Suprapubic skin (tissue), 4 donors: Measurements from ENCODE around the gene MYH10. TPM values are rescaled to one million over a fixed set of nuclear protein-coding genes. Genes with fewer than 3 reads are reported as not detected.

Experiments
- DNase-seq, 2 donors: peaks; one replicate each; pipeline ENCODE4 v3.0.0-alpha.2; 2019; ENCODE audit warnings: low spot score in 2 of 2
- H3K27ac ChIP-seq: fragments of 200-600 bp; sonication (generic); one replicate; pipeline ENCODE4 v1.5.1; 2019
- H3K27me3 ChIP-seq: fragments of 200-600 bp; sonication (generic); one replicate; pipeline ENCODE4 v1.5.1; 2019
- H3K36me3 ChIP-seq: fragments of 200-600 bp; sonication (generic); one replicate; pipeline ENCODE4 v1.5.1; 2019
- H3K4me1 ChIP-seq: fragments of 200-600 bp; sonication (generic); one replicate; pipeline ENCODE4 v1.5.1; 2019
- H3K4me3 ChIP-seq: fragments of 200-600 bp; sonication (generic); one replicate; pipeline ENCODE4 v1.5.1; 2019; ENCODE audit warnings: mild to moderate bottlenecking
- H3K9me3 ChIP-seq: fragments of 200-600 bp; sonication (generic); one replicate; pipeline ENCODE4 v1.5.1; 2019
- EP300 ChIP-seq: sonication (generic); formaldehyde crosslinking; IDR thresholded peaks from one replicate; pipeline ENCODE4 v1.6.1; 2017; ENCODE audit warnings: antibody characterized with exemption
- POLR2A ChIP-seq, 2 donors: fragments of 450-650 bp; IDR thresholded peaks; one replicate each; pipeline ENCODE4 v1.6.1; 2017; ENCODE audit warnings: antibody characterized with exemption in 2 of 2, mild to moderate bottlenecking in 2 of 2, moderate library complexity in 2 of 2
- POLR2AphosphoS5 ChIP-seq, 3 donors: sonication (generic); formaldehyde crosslinking; IDR thresholded peaks; one replicate each; pipeline ENCODE4 v1.6.1; 2017; ENCODE audit warnings: antibody characterized with exemption in 3 of 3
- WGBS: methylation state at CpG from one replicate; pipeline ENCODE4 v1.1.5; 2018; 5-methylcytosine and 5-hydroxymethylcytosine counted together
- total RNA-seq, 4 donors: library from RNA; depleted of rRNA; stranded (reverse); fragments of >200 nt; gene quantifications; one replicate each; pipeline ENCODE4 v1.1.0, GENCODE V29; 2016
- TF ChIP-seq, protein P1 (sequence below), 2 donors: fragments of 200-600 bp in 1 of 2; fragments of 450-650 bp in 1 of 2; sonication (generic) in 1 of 2; IDR thresholded peaks; one replicate each; pipeline ENCODE4 v1.5.1; 2016 to 2019; ENCODE audit warnings: antibody characterized with exemption in 2 of 2, mild to moderate bottlenecking in 1 of 2, moderate library complexity in 1 of 2

Gene MYH10
- total RNA-seq, 4 donors from 2014 or later: 9.5 to 18.3 (median 13.2) TPM

DNA sequence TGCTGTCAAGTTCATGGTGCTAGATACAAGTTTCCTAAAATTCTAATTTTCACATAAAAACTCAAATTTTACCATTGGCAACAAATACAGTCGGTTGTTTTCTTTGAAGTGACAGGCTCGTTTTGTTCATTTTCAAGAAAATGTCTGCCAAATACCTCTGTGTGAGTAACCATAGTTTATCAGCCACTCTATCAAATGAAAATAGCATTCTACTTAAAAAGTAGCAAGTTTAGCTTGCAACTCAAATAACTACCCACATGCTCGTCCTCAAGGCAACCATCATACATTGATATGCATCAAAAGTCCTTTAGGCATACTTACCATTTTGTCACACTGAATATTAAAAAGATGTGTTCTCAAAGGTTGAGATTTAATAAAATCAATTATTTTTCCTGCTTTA lies 11.7 kb downstream of the MYH10 start:
- Histone ChIP-seq H3K27me3 (no peaks in the 10 kb centered on the region), H3K9me3 (no peaks in the 10 kb centered on the region), H3K4me1 (no peaks in the 10 kb centered on the region), H3K36me3 (peaks cover 6% of the 10 kb centered on the region), H3K4me3 (no peak overlapping the region), H3K27ac (no peak overlapping the region)
- no peak for DNase-seq
- TF ChIP-seq POLR2AphosphoS5 (IDR thresholded peaks at IDR 0.05): no peak
- TF ChIP-seq EP300: no peak
- TF ChIP-seq POLR2A (IDR thresholded peaks at IDR 0.05): no peak
- TF ChIP-seq, protein P1, sequence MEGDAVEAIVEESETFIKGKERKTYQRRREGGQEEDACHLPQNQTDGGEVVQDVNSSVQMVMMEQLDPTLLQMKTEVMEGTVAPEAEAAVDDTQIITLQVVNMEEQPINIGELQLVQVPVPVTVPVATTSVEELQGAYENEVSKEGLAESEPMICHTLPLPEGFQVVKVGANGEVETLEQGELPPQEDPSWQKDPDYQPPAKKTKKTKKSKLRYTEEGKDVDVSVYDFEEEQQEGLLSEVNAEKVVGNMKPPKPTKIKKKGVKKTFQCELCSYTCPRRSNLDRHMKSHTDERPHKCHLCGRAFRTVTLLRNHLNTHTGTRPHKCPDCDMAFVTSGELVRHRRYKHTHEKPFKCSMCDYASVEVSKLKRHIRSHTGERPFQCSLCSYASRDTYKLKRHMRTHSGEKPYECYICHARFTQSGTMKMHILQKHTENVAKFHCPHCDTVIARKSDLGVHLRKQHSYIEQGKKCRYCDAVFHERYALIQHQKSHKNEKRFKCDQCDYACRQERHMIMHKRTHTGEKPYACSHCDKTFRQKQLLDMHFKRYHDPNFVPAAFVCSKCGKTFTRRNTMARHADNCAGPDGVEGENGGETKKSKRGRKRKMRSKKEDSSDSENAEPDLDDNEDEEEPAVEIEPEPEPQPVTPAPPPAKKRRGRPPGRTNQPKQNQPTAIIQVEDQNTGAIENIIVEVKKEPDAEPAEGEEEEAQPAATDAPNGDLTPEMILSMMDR (IDR thresholded peaks at IDR 0.05): no peak
- WGBS: 84% methylated on average over 3 of the region's 3 CpGs

DNA sequence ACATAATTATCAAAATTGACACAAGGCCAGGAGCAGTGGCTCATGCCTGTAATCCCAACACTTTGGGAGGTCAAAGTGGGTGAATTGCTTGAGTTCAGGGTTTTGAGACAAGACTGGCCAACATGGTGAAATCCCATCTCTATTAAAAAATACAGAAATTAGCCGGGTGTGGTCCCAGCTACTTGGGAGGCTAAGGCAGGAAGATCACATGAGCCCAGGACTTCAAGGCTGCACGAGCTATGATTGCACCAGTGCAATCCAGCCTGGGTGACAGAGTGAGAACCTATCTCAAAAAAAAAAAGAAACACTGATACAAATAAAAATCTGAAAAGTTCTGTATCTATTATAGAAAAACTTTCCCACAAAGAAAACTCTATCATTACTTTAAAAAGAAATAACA lies 15.5 kb downstream of the MYH10 start:
- peaks cover 6% of the 10 kb centered on the region for H3K4me1 ChIP-seq
- no peaks in the 10 kb centered on the region for H3K9me3 ChIP-seq
- H3K27me3 ChIP-seq: no peaks in the 10 kb centered on the region
- H3K4me3 ChIP-seq: no peak overlapping the region
- TF ChIP-seq EP300 (no peak), POLR2AphosphoS5 (IDR thresholded peaks at IDR 0.05) (no peak), POLR2A (IDR thresholded peaks at IDR 0.05) (no peak)
- TF ChIP-seq, protein P1 (IDR thresholded peaks at IDR 0.05): no peak
- H3K36me3 ChIP-seq: no peaks in the 10 kb centered on the region
- no peak for DNase-seq
- 66% methylated on average over 2 of the region's 2 CpGs for WGBS
- no peak overlapping the region for H3K27ac ChIP-seq

DNA sequence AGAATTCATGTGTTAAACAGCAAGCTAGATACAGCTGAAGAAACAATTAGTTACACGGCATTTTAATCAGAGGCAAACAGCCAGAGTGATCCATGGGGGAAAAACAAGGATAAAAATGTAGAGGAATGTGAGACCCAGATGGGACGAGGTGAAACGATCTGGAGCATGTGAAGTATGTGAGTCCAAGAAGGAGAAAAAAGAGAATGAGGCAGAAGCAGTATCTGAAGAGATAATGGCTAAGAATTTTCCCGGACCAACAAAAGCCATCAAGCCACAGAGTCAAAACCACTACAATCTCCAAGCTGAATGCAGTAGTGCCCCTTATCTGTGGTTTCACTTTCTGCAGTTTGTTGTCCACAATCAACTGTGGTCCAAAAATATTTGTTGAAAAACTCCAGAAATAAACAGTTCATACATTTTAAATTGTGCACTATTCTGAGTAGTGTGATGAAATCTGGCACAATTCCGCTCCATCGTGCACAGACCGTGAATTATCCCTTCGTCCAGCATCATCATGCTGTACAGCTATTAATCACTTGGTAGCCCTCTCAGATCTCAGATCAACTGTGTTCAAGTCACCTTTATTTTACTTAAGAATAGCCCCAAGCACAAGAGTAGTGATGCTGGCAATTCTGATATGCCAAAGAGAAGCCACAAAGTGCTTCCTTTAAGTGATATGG lies 18.8 kb downstream of the MYH10 start:
- H3K36me3 ChIP-seq: no peaks in the 10 kb centered on the region
- H3K27ac ChIP-seq: peak overlapping the region; percentile 51
- peak overlapping the region; percentile 11 for H3K4me3 ChIP-seq
- 55% methylated on average over 8 of the region's 8 CpGs for whole genome bisulfite sequencing
- no peaks in the 10 kb centered on the region for H3K27me3 ChIP-seq
- no peak for DNase-seq
- no peaks in the 10 kb centered on the region for H3K9me3 ChIP-seq
- TF ChIP-seq, protein P1 (IDR thresholded peaks at IDR 0.05): no peak
- TF ChIP-seq POLR2A (IDR thresholded peaks at IDR 0.05) (no peak), EP300 (no peak), POLR2AphosphoS5 (IDR thresholded peaks at IDR 0.05) (no peak)
- H3K4me1 ChIP-seq: peaks cover 6% of the 10 kb centered on the region

DNA sequence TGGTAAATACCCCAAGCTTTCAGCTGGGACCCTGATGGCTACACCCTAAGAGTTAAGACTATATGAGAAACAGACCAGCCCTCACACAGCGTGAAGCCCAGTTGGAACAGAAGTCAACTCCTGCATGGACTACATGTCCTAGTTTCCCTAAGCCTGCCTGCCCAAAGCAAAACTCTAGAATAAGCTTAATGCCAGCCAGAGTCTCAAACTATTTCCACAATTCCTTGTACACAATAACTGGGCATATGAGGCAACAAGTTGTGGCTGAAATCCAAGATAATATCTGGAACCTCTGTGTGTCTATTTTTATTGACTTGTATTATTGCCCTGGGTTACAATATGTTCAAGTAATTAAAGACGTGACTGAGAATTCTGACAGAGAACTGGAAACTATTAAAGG lies 19.4 kb downstream of the MYH10 start:
- Histone ChIP-seq H3K36me3 (no peaks in the 10 kb centered on the region), H3K27me3 (no peaks in the 10 kb centered on the region), H3K9me3 (no peaks in the 10 kb centered on the region), H3K27ac (peak overlapping the region; percentile 47), H3K4me3 (peak overlapping the region; percentile 11), H3K4me1 (peaks cover 6% of the 10 kb centered on the region)
- DNase-seq: no peak
- WGBS: 17% methylated on average over 2 of the region's 2 CpGs
- TF ChIP-seq EP300 (no peak), POLR2AphosphoS5 (IDR thresholded peaks at IDR 0.05) (no peak)

DNA sequence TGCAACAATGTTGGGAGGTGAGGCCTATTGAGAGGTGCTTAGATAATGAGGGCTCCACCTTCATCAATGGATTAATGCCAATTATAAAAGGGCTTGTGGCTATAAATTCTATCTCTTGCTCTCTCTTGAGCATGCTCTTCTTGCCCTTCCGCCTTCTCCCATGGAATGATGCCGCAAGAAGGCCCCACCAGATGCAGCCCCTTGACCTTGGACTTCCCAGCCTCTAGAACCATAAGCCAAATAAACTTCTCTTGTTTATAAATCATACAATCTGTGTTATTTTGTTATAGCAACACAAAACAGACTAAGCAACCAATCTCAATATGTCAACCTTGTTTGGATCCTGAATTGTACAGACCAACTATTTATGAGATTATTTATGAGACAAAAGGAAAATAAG lies 20.0 kb downstream of the MYH10 start:
- Histone ChIP-seq H3K27me3 (no peaks in the 10 kb centered on the region), H3K4me3 (no peak overlapping the region), H3K4me1 (peaks cover 6% of the 10 kb centered on the region), H3K36me3 (no peaks in the 10 kb centered on the region), H3K9me3 (no peaks in the 10 kb centered on the region), H3K27ac (peak overlapping the region; percentile 47)
- WGBS: 93% methylated on average over 2 of the region's 2 CpGs
- TF ChIP-seq, protein P1 (IDR thresholded peaks at IDR 0.05): no peak
- TF ChIP-seq EP300: no peak
- no peak for TF ChIP-seq POLR2AphosphoS5 (IDR thresholded peaks at IDR 0.05)
- no peak for TF ChIP-seq POLR2A (IDR thresholded peaks at IDR 0.05)
- DNase-seq: no peak
